Fibroblast of lung (primary cell): ENCODE data around the gene CNPY4.

Source experiments
- CTCF ChIP-seq, 2 donors: IDR thresholded peaks in 1 of 2; conservative IDR thresholded peaks in 1 of 2; 1 replicate in 1 of 2; 2 replicates in 1 of 2; pipeline ENCODE4 v1.5.1; 2011 to 2012; ENCODE audit warnings: low read length in 2 of 2, control low read depth in 1 of 2, inconsistent platforms in 1 of 2, low read depth in 1 of 2, mild to moderate bottlenecking in 1 of 2
- EZH2 ChIP-seq: IDR thresholded peaks from 2 replicates; pipeline ENCODE4 v1.5.1; 2012; ENCODE audit warnings: low read length, control low read depth, mild to moderate bottlenecking; ENCODE audit errors: missing control alignments

GRCh38 chr7:100101016-100101862 is 18.2 kb upstream of the CNPY4 start, which contains the start of the genes AP4M1 and MCM7:
- no peak for TF ChIP-seq CTCF (conservative IDR thresholded peaks at IDR 0.05 in 1 of 2, IDR thresholded peaks at IDR 0.05 in 1 of 2; ENCODE audit: low read depth in 1 of 2, low read length in 2 of 2)
- no peak for TF ChIP-seq EZH2
